ENCODE measurements around the gene TUBB.
"Not testable (repeated sequence)": the region's sequence is repeated elsewhere in the genome, so short reads cannot be mapped to it uniquely, and the experiment has no call there.

The TUBB gene

GRCh38 chr6:30687659-30688431, 32.3 kb upstream of the TUBB start:
- DNase-seq = no peak

GRCh38 chr6:30688569-30688968, 31.6 kb upstream of the TUBB start:
- DNase-seq = no peak

- DNase-seq = no peak
These were observed 30.9 kb upstream of the TUBB start for GRCh38 chr6:30689022-30689865.

GRCh38 chr6:30689985-30690384, 30.2 kb upstream of the TUBB start:
- no peak for DNase-seq

- peak in 1 of 2 experiments; percentile 21 for DNase-seq
These were observed 29.5 kb upstream of the TUBB start, which contains the start of gene NRM for GRCh38 chr6:30690403-30691207. TSS of gene NRM (minus strand) at chr6:30690984. CDS start at chr6:30690974, 10 bp downstream.

- no peak for DNase-seq
These were observed 28.8 kb upstream of the TUBB start for GRCh38 chr6:30691208-30691847.

GRCh38 chr6:30696432-30696831, 23.7 kb upstream of the TUBB start:
- no peak for DNase-seq

GRCh38 chr6:30700340-30700739, 19.8 kb upstream of the TUBB start:
- DNase-seq = no peak

GRCh38 chr6:30703011-30703410, 17.1 kb upstream of the TUBB start:
- DNase-seq = no peak

- no peak for DNase-seq
These were observed 16.3 kb upstream of the TUBB start for GRCh38 chr6:30703821-30704220.

GRCh38 chr6:30705620-30706019, 14.5 kb upstream of the TUBB start:
- no peak for DNase-seq

- no peak for DNase-seq
These were observed 12.8 kb upstream of the TUBB start for GRCh38 chr6:30707281-30707850.

- DNase-seq = no peak
These were observed 10.9 kb upstream of the TUBB start for GRCh38 chr6:30709101-30709868.

- DNase-seq = no peak
These were observed 8.3 kb upstream of the TUBB start for GRCh38 chr6:30711758-30712380.

- no peak for DNase-seq
These were observed 7.7 kb upstream of the TUBB start for GRCh38 chr6:30712441-30712945.

- DNase-seq = no peak
These were observed 5.9 kb upstream of the TUBB start for GRCh38 chr6:30714263-30714662.

- no peak for DNase-seq
These were observed 3.3 kb upstream of the TUBB start for GRCh38 chr6:30716879-30717128.

- DNase-seq = peak; percentile 99
These were observed 2.9 kb upstream of the TUBB start, which contains the start of gene MDC1 for GRCh38 chr6:30717129-30717844. TSS of gene MDC1 (minus strand) at chr6:30717281. CDS start at chr6:30715175, 2,106 bp downstream.

GRCh38 chr6:30717845-30718720, 2.1 kb upstream of the TUBB start:
- not testable (repeated sequence) for DNase-seq

Data from cerebellar nuclear complex (tissue), 1 donor.